GOT3 (cell line): ENCODE data around the gene LRCH1.

ENCODE experiments used
- DNase-seq: peaks from one replicate; lab custom pipeline; 2025; ENCODE audit warnings: mixed read lengths; lab: John Stamatoyannopoulos, UW

Gene LRCH1

DNA sequence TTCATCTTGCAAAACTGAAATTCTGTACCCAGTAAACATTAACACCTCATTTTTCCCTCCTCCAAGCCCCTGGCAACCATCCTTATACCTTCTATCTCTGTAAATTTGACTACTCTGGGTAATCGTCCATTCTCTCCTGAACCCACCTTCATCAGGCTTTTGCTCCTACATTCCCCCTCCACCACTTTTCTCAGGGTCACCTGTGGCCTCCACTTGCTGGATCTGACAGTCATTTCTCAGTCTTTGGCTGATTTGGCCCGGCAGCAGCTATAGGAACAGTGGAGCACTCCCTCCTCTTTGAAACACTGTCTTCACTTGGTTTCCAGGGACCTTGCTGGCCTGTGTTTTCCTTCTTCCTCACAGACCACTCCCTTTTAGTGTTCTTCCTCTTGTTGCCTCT, 83.5 kb downstream of the LRCH1 start:
- no peak for DNase-seq

DNA sequence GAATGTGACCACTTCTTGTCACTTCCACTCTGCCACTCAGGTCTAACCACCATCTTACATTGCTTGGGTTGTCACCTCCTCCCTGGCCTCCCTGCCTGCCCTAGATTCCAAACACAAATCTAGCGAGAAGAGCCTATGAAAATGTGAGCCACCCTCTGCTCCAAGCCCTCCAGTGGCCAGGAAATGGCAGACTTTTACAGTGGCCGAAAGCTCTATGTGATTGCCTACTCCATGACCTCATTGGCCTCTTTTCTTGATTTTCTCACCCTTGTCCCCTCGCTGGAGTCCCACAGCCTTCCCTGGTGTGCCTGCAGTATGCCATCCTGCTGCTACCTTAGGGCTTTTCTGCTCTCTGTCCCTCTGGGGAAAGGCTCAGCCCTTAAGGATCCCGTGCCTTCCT, 84.2 kb downstream of the LRCH1 start:
- DNase-seq: no peak

DNA sequence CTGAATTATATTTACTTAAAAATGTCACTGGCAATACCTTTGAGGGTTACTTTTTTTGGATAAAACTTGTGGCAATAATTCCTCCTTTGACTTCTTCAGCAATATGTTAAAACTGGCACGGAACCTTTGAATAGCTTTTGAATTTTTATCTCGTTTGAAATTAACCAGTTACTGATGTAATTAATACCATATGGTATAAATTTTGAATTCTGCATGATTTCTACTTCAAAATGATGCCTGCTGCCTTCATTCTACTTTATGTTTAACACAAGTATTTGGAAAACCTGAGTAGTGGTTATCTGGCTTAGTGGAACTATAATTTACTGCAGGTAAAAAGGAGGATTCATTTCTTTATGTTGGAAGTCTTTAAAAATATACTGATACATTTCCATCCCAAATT, 85.3 kb downstream of the LRCH1 start:
- no peak for DNase-seq

DNA sequence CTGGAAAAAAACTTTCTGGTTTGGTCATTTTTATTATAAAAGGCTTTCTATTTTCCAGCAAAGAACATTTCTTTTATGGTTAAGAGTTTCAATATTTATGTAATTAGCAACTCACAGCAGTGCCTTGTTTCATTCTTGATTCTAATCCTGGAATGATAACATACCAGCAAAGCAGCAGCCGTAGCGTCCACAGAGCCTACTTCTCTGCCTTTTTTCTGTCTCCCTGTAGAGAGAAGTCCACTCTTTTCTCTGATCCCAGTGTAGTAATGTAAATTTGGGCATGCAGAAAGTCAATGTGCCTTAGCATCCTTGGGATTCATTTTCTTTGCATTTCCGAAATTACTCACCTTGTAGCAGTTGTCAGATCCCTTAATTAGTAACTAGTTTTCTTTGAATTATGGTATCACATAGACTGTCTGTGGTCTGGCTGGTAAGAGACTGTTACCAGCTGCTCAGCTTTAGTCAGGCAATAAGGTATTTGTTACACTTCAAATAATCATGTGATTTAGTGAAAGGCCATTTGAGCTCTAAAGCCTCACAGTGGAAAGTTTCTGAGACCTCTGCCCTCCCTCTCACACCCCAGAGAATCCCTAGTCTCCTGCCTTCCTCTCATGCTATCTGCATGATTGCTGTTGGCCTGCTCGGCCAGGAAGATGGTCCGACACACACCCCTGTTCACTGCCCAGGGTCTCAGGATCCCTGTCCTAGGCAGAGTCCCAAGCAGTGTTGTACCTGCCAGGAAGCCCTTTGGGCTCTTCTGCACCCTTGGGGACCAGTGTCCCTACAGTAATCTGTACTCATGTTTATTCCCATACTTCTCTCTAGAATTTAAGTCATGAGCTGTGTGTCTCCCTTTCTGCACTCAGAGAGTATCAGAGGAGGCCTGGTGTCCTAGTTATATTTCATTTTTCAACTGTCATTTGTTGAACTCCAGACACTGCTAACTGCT, 86.3 kb downstream of the LRCH1 start:
- no peak for DNase-seq

DNA sequence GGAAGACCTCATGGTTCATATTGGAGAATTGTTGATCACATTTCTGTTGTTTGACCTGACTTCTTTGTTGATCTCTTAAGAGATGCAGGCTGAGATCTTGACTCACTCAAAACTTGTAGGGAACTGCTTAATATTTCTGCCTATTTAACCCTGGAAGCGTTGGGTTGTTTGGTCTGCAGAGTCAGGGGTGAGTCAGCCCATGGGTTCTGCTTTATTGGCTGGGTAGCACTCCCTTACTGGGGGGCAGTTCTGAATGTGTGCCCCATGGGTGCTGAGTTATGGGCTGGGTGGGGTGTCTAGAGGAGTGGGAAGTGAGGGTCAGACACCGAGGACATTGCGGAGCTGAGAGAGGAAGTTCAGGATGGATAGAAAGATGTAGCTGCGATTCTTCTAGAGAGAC, 87.9 kb downstream of the LRCH1 start:
- DNase-seq: no peak

DNA sequence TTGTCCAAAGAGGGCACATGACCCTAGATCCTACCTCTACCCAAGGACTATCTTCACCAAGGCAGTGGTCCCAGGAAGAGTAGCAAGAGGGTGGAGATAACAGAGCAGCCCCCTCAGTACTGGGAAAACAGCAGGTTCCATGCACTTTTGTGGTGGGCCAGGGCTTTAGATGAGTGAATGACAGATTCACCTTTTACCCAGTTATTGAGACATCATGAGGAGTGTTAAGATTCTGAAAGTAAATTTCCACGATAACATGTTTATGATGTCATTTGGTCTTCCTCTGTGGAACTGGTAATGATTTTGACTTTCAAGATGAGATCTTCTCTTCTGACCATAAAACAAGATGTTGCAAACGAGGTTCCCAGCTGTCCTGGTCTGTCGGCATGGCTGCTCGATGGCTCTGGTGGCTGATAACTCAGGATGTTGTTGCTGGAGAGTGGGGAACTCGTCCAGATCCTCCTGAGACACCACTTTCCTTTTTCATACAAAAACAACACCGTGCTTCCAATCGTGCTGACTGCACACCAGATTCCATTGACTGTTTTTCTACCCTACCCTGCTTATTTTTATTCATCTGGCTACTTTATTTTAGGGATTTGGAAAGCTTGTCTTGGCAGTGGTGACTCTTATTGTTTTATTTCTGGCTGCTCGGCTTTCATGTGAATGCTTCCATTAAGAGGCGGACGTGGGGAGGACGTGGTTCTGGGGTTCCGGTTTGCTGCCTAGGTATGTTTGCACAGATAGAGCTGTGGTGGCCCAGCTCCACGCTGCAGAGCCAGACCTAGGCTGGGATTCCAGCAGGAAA, 88.5 kb downstream of the LRCH1 start:
- no peak for DNase-seq

DNA sequence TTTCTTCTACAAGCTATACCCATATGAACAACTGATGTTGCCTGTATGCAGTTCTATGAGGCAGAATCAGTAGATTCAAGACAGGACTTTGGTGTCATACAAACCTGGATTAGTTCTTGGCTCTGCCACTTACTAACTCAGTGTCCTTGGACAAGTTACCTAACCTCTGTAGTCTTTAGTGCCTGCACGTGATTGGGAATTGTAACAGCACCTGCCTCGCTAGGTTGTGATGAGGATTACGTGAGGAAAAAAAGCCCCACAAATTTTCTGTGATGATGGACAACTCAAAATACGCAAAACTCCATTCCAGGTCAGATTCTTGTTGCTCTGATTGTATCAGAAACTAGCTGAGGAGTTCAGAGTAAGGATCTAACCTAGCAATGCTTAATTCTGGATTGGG, 89.3 kb downstream of the LRCH1 start:
- DNase-seq: no peak

DNA sequence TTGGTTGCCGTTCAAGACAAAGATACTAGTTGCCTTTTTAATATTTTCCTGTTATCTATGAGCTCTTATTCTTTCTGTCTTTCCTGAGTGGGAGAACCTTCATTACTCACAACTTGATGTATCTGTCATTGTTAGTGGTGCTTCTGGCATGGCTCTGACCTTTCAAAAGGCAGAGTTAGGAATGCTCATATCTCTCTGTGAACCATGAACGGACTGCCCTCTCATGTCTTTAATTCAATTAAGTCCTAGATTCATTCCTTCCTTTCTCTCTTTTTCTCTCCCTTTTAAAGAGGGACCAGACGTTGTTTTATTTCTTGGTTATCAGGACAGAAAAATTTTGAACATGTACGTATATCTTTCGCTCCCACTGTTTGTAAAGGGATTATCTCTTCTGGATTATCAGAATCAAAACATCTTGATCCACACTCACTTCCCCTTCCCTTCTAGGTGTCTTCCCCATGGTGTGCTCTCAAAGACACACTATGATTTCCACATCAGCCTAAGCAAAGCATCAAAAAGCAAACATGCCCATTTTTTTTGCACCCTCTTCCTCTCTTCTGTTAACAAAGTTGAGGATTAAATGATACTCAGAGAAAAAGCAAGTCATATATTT, 90.3 kb downstream of the LRCH1 start:
- no peak for DNase-seq

DNA sequence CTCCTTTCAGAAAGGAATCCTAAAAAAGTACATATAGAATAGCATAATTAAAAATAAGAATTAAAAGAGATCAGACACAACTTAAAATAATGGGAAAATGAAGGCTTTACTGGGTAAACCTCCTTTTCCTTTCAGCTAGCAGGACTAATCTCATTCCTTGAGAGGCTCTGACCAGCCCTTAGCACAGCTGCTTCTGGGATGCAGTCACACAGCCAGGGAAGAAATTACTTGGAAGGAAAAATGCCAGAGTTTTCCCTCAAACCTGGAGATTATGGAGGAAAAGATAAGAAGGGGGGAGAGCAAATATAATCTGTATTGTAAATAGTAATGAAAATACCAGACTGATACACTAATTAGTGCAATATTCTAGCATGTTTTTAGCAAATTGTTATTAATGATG, 91.8 kb downstream of the LRCH1 start:
- DNase-seq: no peak

DNA sequence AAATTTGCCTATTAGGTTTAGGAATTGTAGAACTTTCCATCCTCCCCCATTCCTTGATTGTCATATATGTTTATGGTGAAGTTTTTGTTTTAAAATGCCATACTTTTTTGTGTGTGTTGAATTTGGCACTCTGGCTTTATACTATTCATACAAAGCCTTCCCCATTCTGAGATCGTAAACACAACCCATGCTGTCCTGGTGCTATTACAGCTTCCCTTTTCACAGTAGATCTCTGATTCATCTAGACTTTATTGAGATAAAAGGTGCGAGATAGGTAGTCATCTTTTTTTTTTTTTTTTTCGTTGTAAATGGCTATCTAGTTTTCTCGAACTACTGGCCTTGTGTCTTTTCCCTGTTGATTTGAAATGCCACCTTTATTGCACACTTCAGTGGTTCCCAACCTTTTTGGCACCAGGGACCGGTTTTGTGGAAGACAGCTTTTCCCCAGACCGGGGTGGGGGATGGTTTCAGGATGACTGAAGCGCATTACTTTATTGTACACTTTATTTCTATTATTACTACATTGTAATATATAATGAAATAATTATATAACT, 94.6 kb downstream of the LRCH1 start:
- no peak for DNase-seq

DNA sequence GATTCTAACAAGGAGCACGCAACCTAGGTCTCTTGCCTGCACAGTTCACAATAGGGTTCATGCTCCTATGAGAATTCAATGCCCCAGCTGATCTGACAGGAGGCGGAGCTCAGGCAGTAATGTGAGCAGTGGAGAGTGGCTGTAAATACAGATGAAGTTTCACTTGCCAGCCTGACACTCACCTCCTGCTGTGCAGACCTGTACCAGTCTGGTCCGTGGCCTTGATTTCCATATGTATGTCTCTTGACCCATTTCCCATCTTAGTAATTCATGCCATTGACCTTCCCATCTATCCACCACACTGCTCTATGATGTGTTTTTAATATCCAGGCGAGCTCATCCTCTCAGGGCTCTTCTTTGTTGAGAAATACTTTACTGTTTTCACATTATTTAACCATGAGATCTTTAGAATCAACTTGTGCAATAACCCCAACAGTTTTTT, 95.2 kb downstream of the LRCH1 start:
- no peak for DNase-seq

DNA sequence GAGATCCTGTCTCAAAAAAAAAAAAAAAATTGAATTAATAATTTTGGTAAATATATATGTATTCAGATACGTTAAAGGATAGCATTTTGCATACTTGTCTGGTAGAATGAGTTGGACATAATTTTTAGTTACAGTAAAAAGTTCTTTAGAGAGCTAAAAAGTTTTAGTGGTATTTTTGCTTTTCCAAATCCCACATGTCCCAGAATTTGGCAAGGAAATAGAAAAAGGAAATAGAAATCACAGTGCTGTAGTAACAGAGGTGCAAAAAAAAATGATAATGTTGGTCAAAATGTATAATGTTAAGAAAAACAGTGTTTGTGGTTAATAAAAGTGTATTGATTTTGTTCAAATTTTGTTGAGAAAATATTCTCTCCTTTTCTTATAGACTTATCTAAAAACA, 96.8 kb downstream of the LRCH1 start:
- no peak for DNase-seq

DNA sequence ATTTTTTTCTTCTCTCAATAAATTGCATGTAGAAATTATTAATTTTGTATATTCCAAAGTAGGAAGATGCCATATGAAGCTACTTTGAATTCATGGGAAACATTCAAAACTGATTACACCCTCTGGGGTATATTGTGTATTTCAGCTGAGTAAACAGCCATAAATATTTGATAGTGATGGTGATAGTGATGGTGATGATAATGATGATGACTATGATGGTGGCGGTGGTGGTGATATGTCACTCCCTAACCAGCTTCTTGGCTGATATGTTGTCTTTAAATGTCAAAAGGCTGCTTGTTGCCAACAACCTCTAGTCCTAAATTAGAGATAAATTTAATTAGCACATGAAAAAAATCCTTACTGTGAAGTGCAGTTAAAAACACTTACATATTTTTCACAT, 102.0 kb downstream of the LRCH1 start:
- DNase-seq: no peak

DNA sequence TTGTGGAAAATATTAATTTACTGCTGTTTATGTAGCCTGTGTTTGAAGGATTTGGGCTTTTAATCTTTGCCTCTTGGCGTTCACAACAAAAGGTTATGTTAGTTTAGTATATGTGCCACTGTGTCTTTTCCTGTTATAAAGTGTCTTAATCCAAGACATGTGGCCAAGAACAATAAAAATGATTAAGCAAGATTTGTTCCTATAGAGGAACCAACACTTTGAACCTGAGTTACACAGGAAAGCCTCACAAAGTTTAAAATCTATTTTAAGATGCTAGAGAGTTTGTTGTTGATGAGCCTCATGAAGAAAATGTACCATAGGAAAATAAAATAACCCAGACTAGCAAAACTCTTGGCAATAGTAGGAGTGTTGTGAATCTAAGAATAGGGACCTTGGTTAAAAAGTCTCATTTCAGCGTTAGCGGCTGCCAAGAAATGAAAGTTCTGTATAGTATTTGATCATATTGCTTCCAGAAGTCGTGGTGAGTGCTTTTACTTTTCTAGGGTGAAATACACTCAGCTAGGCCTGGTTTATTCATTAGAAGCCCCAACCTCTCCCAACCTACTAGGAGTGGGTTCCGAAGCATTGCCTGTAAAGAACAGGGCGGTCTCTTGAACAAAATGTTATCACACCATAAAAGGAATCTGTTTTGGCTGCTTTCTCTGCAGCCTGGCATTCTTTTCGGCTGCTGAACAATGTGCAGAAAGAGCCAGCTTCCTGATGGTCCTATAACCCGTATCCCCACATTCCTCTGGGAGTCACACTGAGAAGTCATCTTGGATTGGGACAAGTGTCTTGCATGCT, 102.6 kb downstream of the LRCH1 start:
- no peak for DNase-seq

DNA sequence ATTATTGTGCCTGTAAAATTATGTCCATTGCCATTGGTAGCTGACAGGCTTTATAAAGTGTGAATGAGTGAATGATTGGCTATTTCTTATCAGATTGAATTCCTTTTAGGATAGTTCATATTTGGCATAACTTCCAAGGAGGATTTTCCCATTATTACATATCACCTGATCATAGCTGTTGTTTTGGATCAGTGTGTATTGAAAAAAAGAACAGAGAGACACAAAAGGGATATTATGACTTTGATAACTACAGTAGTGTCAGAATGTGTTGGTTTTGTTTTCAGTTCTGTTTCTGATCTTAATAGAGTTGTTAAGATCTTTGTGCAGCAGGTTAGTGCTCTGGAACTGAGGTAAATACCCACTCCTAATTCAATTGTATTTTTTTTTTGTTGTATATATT, 103.8 kb downstream of the LRCH1 start:
- no peak for DNase-seq

DNA sequence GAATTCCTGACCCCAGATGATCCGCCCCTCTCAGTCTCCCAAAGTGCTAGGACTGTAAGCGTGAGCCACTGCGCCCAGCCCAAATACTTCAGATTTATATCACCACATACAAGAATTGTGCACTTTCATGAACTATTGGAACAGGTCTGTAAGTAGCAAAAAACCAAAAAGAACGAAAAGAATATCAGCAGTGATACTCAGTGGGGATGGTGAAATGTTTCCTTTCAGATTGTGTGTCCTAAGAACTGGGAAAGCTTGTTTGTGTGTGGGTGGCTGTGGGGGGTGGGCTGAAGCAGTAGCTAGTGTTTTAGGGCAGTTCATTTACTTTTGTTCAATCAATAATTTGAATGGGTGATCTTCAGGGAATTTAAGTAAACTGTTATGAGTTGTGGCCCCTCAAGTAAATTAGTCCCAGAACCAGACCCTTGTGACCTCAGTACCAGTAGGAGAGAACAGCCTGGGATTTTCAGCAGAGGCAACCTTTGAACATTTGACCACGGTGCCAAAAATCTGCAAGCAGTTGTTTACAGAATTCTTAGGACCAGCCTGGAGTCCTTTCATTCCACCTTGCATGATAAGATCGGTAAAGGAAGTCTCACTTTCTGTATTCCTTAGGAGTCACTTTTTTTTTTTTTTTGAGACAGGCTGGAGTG, 106.6 kb downstream of the LRCH1 start:
- no peak for DNase-seq

DNA sequence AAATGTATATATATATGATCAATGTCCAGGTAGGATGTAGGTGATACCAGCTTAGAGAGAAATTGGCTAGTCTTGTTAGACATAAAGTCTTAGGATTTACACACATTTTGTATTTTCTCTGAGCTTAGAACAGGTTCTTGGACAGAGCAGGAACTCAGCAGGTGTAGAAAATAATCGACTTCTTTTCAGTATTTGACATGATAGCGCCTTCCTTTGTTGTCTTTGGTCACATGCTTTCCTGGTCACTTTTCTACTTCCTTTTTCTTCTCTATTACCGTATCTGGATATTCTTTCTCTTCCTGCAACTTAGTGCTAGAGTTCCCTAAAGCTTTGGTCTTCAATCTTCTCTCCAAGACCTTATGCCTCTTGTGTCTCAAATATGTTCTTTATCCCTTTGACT, 107.4 kb downstream of the LRCH1 start:
- no peak for DNase-seq

DNA sequence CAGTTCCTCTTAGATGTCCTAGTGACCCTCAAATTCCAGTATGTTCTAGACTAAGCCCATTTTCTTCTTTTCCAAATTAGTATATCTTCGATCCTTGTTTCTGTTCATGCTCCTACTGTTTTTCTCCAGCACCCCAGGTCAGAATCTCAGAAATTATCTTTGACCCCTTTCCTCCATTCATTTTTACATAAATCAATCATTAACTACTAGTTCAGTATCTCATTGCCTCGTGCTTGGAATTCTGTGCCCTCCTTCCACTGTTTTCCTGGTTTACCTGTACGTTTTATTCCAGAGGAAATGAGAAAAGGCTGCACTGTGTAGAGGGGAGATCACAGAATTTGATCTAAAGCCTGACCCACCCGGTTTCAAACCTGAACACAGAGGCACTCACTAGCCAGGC, 107.9 kb downstream of the LRCH1 start:
- DNase-seq: no peak

DNA sequence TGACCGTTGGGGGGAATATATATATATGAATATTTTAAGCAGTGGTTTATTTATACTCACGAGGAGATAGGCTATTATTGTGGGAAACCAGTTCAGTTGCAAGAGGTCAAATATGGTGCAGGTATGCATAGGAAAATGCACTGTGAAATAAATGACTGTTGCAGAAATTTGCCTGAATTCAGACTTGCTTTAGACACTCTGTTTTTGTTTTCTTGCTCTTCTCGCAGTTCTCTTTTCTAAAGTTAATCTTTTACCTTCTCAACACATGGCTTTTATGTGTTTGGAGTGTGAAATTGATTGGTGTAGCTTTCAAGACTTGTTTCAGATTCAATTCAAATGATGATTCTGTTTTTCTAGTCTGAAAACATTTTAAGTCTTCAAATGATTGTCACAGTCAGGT, 109.7 kb downstream of the LRCH1 start:
- DNase-seq: no peak

DNA sequence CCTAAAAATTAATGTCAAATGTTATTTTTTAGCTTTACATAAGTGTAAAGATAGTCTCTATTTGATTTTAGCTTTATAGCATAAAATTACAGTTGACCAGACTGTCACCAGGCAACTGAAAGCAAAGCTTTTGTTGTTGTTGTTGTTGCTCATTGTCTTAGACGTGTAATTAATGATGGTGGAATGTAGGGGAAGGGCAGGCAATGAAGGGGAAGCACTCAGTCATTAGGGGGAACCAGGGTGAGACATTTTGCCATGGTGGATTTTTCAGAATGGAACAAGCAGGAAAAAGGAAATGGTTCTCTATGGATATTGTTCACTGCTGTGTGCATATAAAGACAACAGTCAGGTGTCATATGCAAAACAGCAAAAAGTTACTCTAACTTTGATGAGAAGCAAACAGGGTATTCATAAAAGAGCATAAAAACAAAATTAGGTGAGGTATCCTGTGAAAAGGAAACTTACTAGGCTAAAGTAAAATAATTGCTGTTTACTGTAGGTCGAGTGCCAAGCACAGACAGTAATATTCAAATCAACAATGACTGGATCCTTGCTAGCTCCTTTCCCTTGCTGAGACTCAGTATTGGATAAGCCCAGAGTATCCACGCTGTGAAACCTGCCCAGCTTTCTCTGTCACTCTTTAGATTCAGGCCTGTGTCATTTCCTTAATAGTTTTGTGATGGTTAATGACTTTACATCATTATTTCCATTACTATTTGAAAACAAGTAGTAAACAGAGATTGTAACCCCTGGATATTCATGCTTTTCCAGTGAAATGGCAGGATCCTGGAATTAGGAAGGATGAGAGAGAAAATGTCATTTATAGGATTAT, 110.5 kb downstream of the LRCH1 start:
- DNase-seq: no peak
